BE2C (cell line): ENCODE data around the gene KCNIP4.

Source experiments
- DNase-seq: peaks from one replicate; pipeline ENCODE4 v3.0.0-alpha.2; 2020
- H3K27me3 ChIP-seq: fragments of 250-450 bp; sonication (Bioruptor Pico); 2 replicates; pipeline ENCODE4 v1.5.1; 2020; ENCODE audit warnings: mild to moderate bottlenecking
- H3K36me3 ChIP-seq: fragments of 250-450 bp; sonication (Bioruptor Pico); 2 replicates; pipeline ENCODE4 v1.5.1; 2020; ENCODE audit warnings: mild to moderate bottlenecking
- H3K4me1 ChIP-seq: fragments of 250-450 bp; sonication (Bioruptor Pico); 2 replicates; pipeline ENCODE4 v1.5.1; 2020
- H3K4me3 ChIP-seq: 2 replicates; pipeline ENCODE4 v1.5.1; 2011; ENCODE audit warnings: low read depth, low read length
- H3K9me3 ChIP-seq: fragments of 250-450 bp; sonication (Bioruptor Pico); 2 replicates; pipeline ENCODE4 v1.5.1; 2020
- TF ChIP-seq, protein P1 (sequence below): IDR thresholded peaks from 2 replicates; pipeline ENCODE4 v1.5.1; 2012; ENCODE audit warnings: mild to moderate bottlenecking, low read depth, low read length

KCNIP4 gene

DNA sequence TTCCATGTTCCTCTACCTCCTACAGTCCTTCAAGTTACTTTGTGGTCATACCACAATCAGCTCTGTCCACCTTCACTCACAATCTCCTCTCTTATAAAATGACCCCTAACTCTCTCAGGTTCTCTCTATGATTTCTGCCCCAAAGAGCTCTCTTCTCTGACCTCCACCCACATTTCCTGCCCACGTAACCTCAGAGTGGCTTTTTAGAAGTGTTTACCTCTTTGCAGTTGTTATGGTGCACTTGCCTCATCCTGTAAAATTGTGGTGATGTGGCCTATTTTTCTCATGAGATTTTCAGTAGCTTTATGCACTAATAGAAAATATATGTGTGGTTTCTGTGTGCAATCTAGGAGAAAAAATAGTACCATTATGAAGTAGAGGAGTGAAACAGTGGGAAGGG is 1032.5 kb downstream of the KCNIP4 start:
- TF ChIP-seq, protein P1, sequence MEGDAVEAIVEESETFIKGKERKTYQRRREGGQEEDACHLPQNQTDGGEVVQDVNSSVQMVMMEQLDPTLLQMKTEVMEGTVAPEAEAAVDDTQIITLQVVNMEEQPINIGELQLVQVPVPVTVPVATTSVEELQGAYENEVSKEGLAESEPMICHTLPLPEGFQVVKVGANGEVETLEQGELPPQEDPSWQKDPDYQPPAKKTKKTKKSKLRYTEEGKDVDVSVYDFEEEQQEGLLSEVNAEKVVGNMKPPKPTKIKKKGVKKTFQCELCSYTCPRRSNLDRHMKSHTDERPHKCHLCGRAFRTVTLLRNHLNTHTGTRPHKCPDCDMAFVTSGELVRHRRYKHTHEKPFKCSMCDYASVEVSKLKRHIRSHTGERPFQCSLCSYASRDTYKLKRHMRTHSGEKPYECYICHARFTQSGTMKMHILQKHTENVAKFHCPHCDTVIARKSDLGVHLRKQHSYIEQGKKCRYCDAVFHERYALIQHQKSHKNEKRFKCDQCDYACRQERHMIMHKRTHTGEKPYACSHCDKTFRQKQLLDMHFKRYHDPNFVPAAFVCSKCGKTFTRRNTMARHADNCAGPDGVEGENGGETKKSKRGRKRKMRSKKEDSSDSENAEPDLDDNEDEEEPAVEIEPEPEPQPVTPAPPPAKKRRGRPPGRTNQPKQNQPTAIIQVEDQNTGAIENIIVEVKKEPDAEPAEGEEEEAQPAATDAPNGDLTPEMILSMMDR, result no peak
- H3K4me1 ChIP-seq, result no peaks in the 10 kb centered on the region
- H3K27me3 ChIP-seq, result no peaks in the 10 kb centered on the region
- no peaks in the 10 kb centered on the region for H3K36me3 ChIP-seq
- H3K4me3 ChIP-seq, result no peak overlapping the region
- no peaks in the 10 kb centered on the region for H3K9me3 ChIP-seq
- no peak for DNase-seq

DNA sequence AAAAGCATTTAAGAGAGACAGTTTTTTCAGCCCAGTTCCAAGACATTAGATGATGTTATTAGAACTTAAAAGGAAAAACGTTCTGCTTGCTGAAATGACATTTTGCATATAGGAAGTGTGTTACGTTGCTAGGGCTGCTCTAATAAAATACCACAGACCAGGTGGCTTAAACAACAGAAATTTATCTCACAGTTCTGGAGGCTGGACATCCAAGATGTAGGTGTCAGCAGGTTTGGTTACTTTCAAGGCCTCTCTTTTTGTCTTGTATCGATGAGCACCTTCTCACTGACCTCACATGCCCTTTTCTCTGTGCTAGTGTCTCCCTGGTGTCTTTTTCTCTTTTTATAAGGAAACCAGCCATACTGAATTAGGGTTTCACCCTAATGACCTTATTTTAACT is 1043.6 kb downstream of the KCNIP4 start:
- Histone ChIP-seq H3K4me3 (no peak overlapping the region), H3K27me3 (no peaks in the 10 kb centered on the region), H3K9me3 (no peaks in the 10 kb centered on the region), H3K4me1 (no peaks in the 10 kb centered on the region), H3K36me3 (no peaks in the 10 kb centered on the region)
- DNase-seq, result no peak
- TF ChIP-seq, protein P1, result no peak

DNA sequence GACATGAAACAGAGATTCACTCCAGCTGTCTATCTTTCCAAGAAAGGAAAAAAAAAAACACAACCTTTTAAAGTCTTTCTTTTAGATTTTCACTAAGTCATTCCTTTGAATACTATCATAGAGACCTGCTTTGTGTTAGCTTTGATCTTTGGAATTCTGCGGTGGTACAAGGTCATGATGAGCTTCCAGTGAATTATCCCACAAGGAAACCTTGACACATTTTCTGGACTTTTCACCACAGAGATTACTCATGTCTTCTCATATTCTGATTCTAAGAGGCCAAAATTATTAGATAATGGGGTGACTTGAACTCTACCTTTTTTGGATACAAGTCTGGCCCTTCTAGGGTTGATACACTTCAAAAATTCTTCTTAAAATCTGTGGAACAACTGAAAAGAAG is 1046.7 kb downstream of the KCNIP4 start:
- Histone ChIP-seq H3K9me3 (no peaks in the 10 kb centered on the region), H3K36me3 (no peaks in the 10 kb centered on the region), H3K4me1 (peaks cover 10% of the 10 kb centered on the region), H3K27me3 (no peaks in the 10 kb centered on the region), H3K4me3 (no peak overlapping the region)
- TF ChIP-seq, protein P1, result no peak
- DNase-seq, result no peak

DNA sequence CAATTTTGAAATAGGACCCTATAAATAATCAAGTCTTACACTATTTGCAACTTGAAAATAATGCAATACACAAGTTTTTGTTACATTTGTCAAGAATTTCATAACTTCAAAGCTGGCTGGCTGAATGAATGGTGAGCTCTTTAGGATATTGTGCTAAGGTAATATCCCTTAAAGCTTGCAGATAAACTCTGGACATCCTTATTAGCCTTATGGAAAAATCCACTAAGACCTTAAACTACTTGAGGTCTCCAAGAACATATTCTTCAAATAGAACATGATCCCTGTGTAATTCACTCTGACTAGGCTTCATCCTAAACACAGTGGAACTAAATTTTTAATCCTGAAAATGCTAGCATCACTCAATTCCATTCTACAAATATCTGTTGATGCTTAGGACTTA is 1049.0 kb downstream of the KCNIP4 start:
- TF ChIP-seq, protein P1, result no peak
- Histone ChIP-seq H3K27me3 (no peaks in the 10 kb centered on the region), H3K4me1 (peaks cover 10% of the 10 kb centered on the region), H3K4me3 (no peak overlapping the region), H3K9me3 (no peaks in the 10 kb centered on the region), H3K36me3 (no peaks in the 10 kb centered on the region)
- DNase-seq, result no peak

DNA sequence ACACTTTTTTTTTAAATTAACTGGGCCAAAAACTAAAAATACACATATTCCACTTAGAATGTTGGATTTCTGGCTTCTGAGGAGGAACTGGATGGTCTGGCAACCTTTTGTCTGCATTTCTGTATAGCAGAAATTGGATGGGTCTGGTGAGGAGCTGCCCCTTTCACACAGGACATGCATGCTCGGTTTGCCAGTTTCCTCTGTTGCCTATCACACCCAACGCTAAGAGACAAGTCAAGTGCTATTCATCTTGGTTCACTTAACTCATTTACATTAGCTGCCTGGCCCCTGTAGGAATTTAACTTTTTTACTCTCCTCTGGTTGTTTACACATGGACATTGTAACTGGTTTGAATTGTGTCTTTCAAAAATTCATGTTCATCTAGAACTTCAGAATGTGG is 1052.6 kb downstream of the KCNIP4 start:
- TF ChIP-seq, protein P1, result no peak
- Histone ChIP-seq H3K9me3 (no peaks in the 10 kb centered on the region), H3K4me1 (peaks cover 10% of the 10 kb centered on the region), H3K27me3 (no peaks in the 10 kb centered on the region), H3K4me3 (no peak overlapping the region), H3K36me3 (no peaks in the 10 kb centered on the region)
- DNase-seq, result no peak

DNA sequence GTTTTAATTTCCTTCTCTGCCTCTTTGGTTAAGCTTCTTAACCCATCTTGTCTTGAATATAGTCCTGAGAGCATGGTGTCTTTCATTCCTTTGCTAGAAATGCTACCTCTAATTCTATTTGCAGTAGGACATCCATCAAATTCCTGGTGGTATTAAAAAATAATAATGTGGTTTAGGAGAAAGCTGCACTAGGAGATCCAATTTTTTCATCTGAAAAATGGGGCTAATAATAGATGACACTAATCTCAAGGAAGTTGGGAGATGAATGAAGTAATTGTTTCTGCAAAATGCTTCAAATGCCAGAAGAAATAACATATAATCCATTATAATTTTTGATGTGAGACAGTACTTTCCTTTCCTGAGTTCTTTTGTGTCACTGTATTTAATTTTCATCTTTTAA is 1053.4 kb downstream of the KCNIP4 start:
- DNase-seq, result no peak
- Histone ChIP-seq H3K36me3 (no peaks in the 10 kb centered on the region), H3K9me3 (no peaks in the 10 kb centered on the region), H3K4me1 (peaks cover 10% of the 10 kb centered on the region), H3K27me3 (no peaks in the 10 kb centered on the region), H3K4me3 (no peak overlapping the region)
- TF ChIP-seq, protein P1, result no peak
